Thoracic aorta (tissue), 2 donors: Measurements from ENCODE around the gene CNDP2. TPM values are rescaled to one million over a fixed set of nuclear protein-coding genes. Genes with fewer than 3 reads are reported as not detected.

ENCODE experiments used
- ATAC-seq: fragments of 150-250 bp; one replicate; pipeline ENCODE4 v1.8.0; 2017; ENCODE audit warnings: low read depth; ENCODE audit not compliant: insufficient number of reproducible peaks, low FRiP score
- DNase-seq: peaks from one replicate; pipeline ENCODE4 v3.0.0-alpha.2; 2020; ENCODE audit warnings: low spot score
- H3K27ac ChIP-seq, 2 donors: fragments of 200-600 bp; sonication (generic); 1 replicate in 1 of 2; 2 replicates in 1 of 2; pipeline ENCODE4 v1.5.1; 2016; ENCODE audit warnings: mild to moderate bottlenecking in 2 of 2, moderate library complexity in 2 of 2
- H3K27me3 ChIP-seq: fragments of 200-600 bp; sonication (generic); replicated peaks from 2 replicates; pipeline ENCODE4 v1.6.0; 2016; ENCODE audit warnings: mild to moderate bottlenecking; ENCODE audit not compliant: insufficient read depth
- H3K36me3 ChIP-seq: fragments of 200-600 bp; sonication (generic); one replicate; pipeline ENCODE4 v1.5.1; 2016
- H3K4me1 ChIP-seq, 2 donors: fragments of 200-600 bp; sonication (generic); 1 replicate in 1 of 2; 2 replicates in 1 of 2; pipeline versions ENCODE4 v1.5.1 to v1.6.0; 2016; ENCODE audit warnings: low read depth in 2 of 2, mild to moderate bottlenecking in 1 of 2; ENCODE audit not compliant: control insufficient read depth in 1 of 2
- H3K4me3 ChIP-seq: fragments of 200-600 bp; sonication (generic); 2 replicates; pipeline ENCODE4 v1.5.1; 2016; ENCODE audit warnings: mild to moderate bottlenecking
- H3K9me3 ChIP-seq: fragments of 200-600 bp; sonication (generic); 2 replicates; pipeline ENCODE4 v1.5.1; 2016
- total RNA-seq, 2 donors: library from RNA; depleted of rRNA; stranded (reverse); fragments of >200 nt; gene quantifications; one replicate each; pipeline versions ENCODE4 v1.1.0 to v1.2.3, GENCODE V29; 2016
- TF ChIP-seq, protein P1 (sequence below): fragments of 200-600 bp; sonication (generic); IDR thresholded peaks from one replicate; pipeline ENCODE4 v1.5.1; 2019; ENCODE audit warnings: antibody characterized with exemption

The CNDP2 gene
- total RNA-seq, 2 donors from 2014 or later: 44.3 to 106 TPM

DNA sequence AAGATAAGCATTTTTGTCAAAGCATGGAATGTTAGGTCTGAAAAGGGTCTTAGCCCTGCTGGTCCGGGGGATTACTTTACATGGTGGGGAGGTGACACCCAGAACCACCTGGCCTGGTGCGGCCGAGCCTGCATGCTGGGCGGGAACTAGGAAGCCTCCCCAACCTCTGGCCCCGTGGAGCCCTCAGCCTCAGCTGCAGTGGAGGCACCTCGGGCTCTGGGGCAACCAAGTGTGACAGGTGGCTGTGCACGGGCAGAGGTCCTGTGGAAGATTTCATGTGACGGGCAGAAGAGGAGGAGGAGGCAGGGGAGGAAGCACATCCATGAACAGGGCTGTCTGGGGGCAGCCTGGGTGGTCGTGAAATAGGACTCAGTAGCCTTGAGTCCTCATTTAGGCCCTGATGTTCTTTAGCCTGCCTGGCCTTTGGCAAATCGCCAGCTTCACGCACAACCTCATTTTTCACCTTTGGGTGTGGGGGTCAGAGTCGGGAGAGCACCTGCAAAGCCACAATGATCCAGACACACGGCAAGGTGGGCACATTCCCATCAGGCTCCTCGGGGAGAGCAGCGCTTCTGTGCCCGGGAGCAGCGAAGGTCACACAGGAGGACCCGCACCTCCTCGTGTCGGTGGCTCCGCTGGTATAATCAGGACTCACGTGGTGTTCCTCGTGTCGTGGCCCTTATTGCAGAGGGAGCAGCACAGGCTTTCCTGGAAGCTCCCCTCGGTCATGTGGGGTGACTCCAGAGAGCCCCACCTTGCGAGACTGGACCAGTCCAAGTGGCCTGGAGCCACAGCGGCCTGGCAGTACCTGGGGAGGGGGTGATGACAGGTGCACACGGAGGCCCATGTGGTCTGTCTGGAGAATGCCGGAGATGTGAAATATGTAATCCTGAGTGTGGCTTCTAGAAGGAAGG, 13.9 kb downstream of the CNDP2 start:
- DNase-seq (no peak), ATAC-seq (no peak)
- H3K27ac ChIP-seq: no peak overlapping the region
- no peak overlapping the region for H3K4me3 ChIP-seq
- no peaks in the 10 kb centered on the region for H3K9me3 ChIP-seq
- H3K4me1 ChIP-seq: no peaks in the 10 kb centered on the region
- H3K27me3 ChIP-seq: no peaks in the 10 kb centered on the region
- TF ChIP-seq, protein P1, sequence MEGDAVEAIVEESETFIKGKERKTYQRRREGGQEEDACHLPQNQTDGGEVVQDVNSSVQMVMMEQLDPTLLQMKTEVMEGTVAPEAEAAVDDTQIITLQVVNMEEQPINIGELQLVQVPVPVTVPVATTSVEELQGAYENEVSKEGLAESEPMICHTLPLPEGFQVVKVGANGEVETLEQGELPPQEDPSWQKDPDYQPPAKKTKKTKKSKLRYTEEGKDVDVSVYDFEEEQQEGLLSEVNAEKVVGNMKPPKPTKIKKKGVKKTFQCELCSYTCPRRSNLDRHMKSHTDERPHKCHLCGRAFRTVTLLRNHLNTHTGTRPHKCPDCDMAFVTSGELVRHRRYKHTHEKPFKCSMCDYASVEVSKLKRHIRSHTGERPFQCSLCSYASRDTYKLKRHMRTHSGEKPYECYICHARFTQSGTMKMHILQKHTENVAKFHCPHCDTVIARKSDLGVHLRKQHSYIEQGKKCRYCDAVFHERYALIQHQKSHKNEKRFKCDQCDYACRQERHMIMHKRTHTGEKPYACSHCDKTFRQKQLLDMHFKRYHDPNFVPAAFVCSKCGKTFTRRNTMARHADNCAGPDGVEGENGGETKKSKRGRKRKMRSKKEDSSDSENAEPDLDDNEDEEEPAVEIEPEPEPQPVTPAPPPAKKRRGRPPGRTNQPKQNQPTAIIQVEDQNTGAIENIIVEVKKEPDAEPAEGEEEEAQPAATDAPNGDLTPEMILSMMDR: no peak
- peaks cover 29% of the 10 kb centered on the region for H3K36me3 ChIP-seq

DNA sequence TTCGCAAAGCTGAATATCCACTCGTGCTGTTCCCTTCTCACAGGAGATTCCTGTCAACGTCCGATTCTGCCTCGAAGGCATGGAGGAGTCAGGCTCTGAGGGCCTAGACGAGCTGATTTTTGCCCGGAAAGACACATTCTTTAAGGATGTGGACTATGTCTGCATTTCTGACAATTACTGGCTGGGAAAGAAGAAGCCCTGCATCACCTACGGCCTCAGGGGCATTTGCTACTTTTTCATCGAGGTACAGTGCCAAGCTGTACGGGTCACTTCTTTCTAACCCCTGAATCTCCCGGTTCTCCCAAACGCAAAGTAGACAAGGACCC, 14.6 kb downstream of the CNDP2 start:
- H3K27me3 ChIP-seq: no peaks in the 10 kb centered on the region
- no peak overlapping the region for H3K27ac ChIP-seq
- no peak for ATAC-seq
- no peak overlapping the region for H3K4me3 ChIP-seq
- no peak for DNase-seq
- TF ChIP-seq, protein P1: no peak
- no peaks in the 10 kb centered on the region for H3K9me3 ChIP-seq
- no peaks in the 10 kb centered on the region for H3K4me1 ChIP-seq
- H3K36me3 ChIP-seq: peaks cover 35% of the 10 kb centered on the region

DNA sequence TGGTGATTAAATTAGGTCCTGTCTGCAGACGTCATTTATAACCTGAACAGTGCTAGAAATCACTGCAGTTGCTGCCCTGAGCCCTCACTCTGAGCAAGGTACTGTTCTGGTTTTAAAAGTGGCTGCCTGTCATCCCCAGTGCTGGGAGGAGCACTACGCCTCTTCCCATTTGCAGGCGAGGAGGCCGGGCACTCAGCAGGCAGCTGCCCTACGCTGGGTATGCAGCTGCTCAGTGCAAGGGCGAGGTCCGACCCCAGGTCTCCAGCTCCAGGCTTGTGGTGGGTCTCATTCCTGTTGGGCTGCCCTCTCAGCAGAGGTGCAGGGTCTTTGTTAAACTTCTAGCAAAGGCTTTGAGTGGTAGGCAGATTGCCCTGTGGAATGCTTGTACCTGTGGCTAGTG, 15.7 kb downstream of the CNDP2 start:
- Histone ChIP-seq H3K36me3 (peaks cover 33% of the 10 kb centered on the region), H3K4me1 (no peaks in the 10 kb centered on the region), H3K27me3 (no peaks in the 10 kb centered on the region), H3K4me3 (no peak overlapping the region), H3K9me3 (no peaks in the 10 kb centered on the region), H3K27ac (no peak overlapping the region)
- TF ChIP-seq, protein P1: no peak
- ATAC-seq (no peak), DNase-seq (no peak)

DNA sequence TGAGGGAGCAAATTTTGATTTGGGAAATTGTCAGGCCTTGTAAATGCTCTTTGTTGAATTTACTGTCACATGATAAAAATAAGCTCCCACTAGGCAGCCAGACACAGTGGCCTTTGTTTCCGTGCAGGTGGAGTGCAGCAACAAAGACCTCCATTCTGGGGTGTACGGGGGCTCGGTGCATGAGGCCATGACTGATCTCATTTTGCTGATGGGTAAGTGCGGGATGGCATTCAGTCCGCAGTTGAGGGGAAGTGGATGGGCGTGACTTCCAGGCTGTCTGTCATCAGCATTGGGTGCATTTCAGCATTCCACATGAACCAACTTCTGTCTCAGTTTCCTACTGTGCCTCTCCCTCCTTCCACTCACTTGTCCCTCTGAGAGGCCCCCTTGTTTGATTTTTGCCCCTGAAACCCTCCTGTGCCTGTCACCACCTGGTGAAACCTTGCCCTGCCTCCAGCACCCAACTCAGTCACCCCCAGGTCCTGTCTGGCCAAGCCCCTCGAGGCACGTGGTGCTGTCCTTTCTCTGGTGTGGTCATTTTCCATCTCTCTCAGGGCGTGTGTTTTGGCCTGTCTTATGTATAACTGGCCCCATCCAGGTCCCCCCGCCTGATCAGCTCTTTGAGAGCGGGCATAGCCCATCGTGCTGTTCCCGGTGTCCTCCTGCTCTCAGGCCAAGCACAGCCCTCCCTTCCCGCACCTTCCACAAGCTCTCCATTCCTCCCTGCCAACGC, 16.3 kb downstream of the CNDP2 start:
- no peak overlapping the region for H3K4me3 ChIP-seq
- no peaks in the 10 kb centered on the region for H3K4me1 ChIP-seq
- no peaks in the 10 kb centered on the region for H3K9me3 ChIP-seq
- DNase-seq (no peak), ATAC-seq (no peak)
- TF ChIP-seq, protein P1: no peak
- peaks cover 38% of the 10 kb centered on the region for H3K36me3 ChIP-seq
- no peaks in the 10 kb centered on the region for H3K27me3 ChIP-seq
- no peak overlapping the region for H3K27ac ChIP-seq

DNA sequence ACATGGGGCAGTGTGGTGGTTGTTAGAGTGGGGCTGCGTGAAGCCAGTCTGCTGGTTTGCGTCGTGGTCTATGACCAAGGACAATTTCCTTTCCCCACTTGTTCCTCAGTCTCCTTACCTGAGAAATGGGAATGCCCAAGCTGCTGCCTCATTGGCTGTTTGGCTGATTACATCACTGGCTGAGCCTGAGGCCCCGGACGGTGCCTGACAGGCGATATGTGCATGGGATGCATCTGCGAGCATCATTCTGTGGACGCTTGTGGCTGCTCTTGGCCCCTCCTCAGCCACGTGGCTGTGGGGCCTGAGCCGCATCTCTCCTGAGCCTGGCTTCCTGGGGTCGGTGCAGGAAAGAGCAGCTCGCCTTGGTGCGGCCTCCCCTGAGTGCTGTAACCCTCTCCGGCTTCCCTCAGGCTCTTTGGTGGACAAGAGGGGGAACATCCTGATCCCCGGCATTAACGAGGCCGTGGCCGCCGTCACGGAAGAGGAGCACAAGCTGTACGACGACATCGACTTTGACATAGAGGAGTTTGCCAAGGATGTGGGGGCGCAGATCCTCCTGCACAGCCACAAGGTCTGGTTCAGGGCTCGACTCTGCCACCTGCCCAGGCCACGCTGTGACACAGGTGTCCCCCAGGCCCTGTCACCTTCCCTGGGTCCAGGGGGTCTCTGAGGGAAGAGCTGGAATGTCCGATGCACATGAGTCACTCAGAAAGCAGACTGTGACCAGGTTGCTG, 17.2 kb downstream of the CNDP2 start:
- no peak for DNase-seq
- Histone ChIP-seq H3K36me3 (peaks cover 40% of the 10 kb centered on the region), H3K4me1 (no peaks in the 10 kb centered on the region), H3K4me3 (no peak overlapping the region), H3K27me3 (no peaks in the 10 kb centered on the region), H3K27ac (no peak overlapping the region), H3K9me3 (no peaks in the 10 kb centered on the region)
- no peak for ATAC-seq
- TF ChIP-seq, protein P1: no peak
